ENCODE results near the gene PADI1. TPM values are rescaled to one million over a fixed set of nuclear protein-coding genes. Genes with fewer than 3 reads are reported as not detected.

The PADI1 gene
- total and polyA plus RNA-seq, 12 donors: 0.06 to 0.10 (median 0.08) TPM; not detected in 9

GRCh38 chr1:17194615-17195528 is 10.1 kb upstream of the PADI1 start:
- peaks cover 3% of the 10 kb centered on the region for H3K27me3 ChIP-seq
- 63 to 80% (median 71%) methylated on average over 6 to 8 of the region's 8 CpGs for WGBS, 4 donors

GRCh38 chr1:17195731-17196130 is 9.2 kb upstream of the PADI1 start:
- WGBS, 4 donors: 82 to 100% (median 87%) methylated on average over 2 to 3 of the region's 3 CpGs
- Histone ChIP-seq H3K4me1 (replicated peaks in 1 of 2) (no peaks in the 10 kb centered on the region), H3K9me3 (replicated peaks in 1 of 3) (no peaks in the 10 kb centered on the region), H3K27me3 (peaks cover 3% of the 10 kb centered on the region), H3K36me3 (replicated peaks in 1 of 2) (no peaks in the 10 kb centered on the region), H3K4me3 (no peak overlapping the region), H3K27ac (no peak overlapping the region)
- TF ChIP-seq POLR2A (IDR thresholded peaks at IDR 0.05): no peak
- TF ChIP-seq CTCF (IDR thresholded peaks at IDR 0.05): no peak
- intact Hi-C loops (cut with DNase I): no loop called here
- DNase-seq: peak in 2 of 7 donors; percentile 3 to 15

More at GRCh38 chr1:17194615-17195528, 10.1 kb upstream of the PADI1 start:
- peak in 2 of 7 donors; percentile 7 to 17 for DNase-seq
- Histone ChIP-seq H3K36me3 (replicated peaks in 1 of 2) (no peaks in the 10 kb centered on the region), H3K4me3 (no peak overlapping the region), H3K27ac (no peak overlapping the region), H3K9me3 (replicated peaks in 1 of 3) (no peaks in the 10 kb centered on the region), H3K4me1 (replicated peaks in 1 of 2) (no peaks in the 10 kb centered on the region)
- intact Hi-C loops (cut with DNase I): no loop called here
- TF ChIP-seq CTCF (IDR thresholded peaks at IDR 0.05) (no peak), POLR2A (IDR thresholded peaks at IDR 0.05) (no peak)

GRCh38 chr1:17196496-17197185 is 8.3 kb upstream of the PADI1 start:
- Histone ChIP-seq H3K27me3 (peaks cover 3% of the 10 kb centered on the region), H3K27ac (no peak overlapping the region), H3K4me3 (no peak overlapping the region), H3K36me3 (replicated peaks in 1 of 2) (no peaks in the 10 kb centered on the region), H3K4me1 (replicated peaks in 1 of 2) (no peaks in the 10 kb centered on the region), H3K9me3 (replicated peaks in 1 of 3) (no peaks in the 10 kb centered on the region)
- TF ChIP-seq POLR2A (IDR thresholded peaks at IDR 0.05) (no peak), CTCF (IDR thresholded peaks at IDR 0.05) (no peak)
- DNase-seq: peak in 1 of 7 donors; percentile 13
- intact Hi-C loops (cut with DNase I): no loop called here
- WGBS, 4 donors: 90 to 92% (median 91%) methylated on average over 10 to 13 of the region's 13 CpGs

- Histone ChIP-seq H3K36me3 (replicated peaks in 1 of 2) (no peaks in the 10 kb centered on the region), H3K4me1 (replicated peaks in 1 of 2) (no peaks in the 10 kb centered on the region), H3K9me3 (replicated peaks in 1 of 3) (no peaks in the 10 kb centered on the region), H3K4me3 (no peak overlapping the region), H3K27me3 (peaks cover 3% of the 10 kb centered on the region), H3K27ac (no peak overlapping the region)
- WGBS, 4 donors: 84 to 89% (median 87%) methylated on average over 7 of the region's 7 CpGs
- intact Hi-C loops (cut with DNase I): no loop called here
- peak in 1 of 7 donors; percentile 6 for DNase-seq
- TF ChIP-seq CTCF (IDR thresholded peaks at IDR 0.05) (no peak), POLR2A (IDR thresholded peaks at IDR 0.05) (no peak)
Observed at GRCh38 chr1:17197696-17198095, 7.2 kb upstream of the PADI1 start.

Measured in adrenal gland (tissue), 12 donors.